IPS-18c (cell line): ENCODE results near the gene DCAF6.
"Not testable (repeated sequence)": the region's sequence is repeated elsewhere in the genome, so short reads cannot be mapped to it uniquely, and the experiment has no call there.

Experiments
- H3K4me3 ChIP-seq: 2 replicates; pipeline ENCODE4 v1.7.0; 2013; ENCODE audit warnings: low read depth, mild to moderate bottlenecking, low read length, moderate library complexity; ENCODE audit not compliant: insufficient read depth
- H3K9me3 ChIP-seq: one replicate; pipeline ENCODE4 v1.6.1; 2013; ENCODE audit warnings: mild to moderate bottlenecking, low read length, moderate library complexity; ENCODE audit not compliant: control insufficient read depth, insufficient read depth

Gene DCAF6

DNA sequence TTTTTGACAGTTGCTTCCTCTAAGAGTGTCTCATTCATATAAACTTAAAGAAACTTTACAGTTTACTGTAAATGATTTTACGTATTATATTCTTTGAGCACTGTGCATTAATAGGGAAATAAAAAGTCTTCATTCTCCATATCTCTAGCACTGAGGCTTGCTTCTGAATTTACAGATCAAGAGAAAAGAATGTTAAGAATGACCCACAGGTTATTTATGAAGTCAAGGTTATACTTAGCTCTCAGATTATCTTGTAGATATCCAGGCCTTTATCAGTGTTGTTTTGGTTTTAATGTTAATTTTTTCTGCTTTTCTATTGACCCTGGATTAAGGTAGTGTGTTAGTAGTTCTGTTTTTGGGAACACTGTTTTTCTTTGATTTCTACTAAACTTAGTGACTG, 108.8 kb downstream of the DCAF6 start:
- Histone ChIP-seq H3K9me3 (no peaks in the 10 kb centered on the region), H3K4me3 (no peak overlapping the region)

DNA sequence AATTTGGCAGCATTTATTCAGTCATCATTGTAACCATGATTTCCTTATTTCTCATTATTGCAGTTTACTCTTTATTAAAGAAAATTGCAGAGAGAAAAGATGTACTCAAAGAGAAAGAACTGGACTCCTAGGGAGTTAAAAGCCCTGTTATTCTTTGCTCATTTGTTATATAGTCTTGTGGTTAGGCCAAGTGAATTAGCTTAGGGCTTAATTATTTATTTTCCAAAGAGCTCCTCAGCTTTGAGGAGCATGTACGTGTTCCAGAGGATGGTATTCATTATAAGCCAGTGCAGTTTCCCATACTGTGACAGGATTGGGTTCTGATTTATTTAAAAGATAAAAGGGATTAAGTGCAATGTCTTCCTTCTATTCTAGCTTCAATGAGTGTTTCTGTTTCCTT, 113.8 kb downstream of the DCAF6 start:
- H3K9me3 ChIP-seq = no peaks in the 10 kb centered on the region
- no peak overlapping the region for H3K4me3 ChIP-seq

DNA sequence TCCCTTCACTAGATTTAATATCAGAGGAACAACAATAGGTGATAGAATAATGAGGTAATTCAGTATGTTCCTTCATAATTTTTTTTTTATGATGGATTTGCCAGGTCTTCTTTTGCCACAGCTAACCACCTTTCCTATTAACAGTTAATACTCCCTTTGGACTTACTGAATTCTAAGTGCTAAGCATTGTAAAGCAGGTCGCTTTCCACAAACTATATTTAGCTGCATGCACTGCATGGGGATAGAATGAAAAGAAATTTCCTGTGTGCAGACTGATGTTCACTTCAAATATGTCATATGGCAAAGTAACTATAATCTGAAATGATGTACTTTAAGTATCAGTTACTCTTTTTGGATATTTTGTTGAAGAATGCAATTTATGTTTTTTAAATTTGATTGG, 114.4 kb downstream of the DCAF6 start:
- Histone ChIP-seq H3K9me3 (no peaks in the 10 kb centered on the region), H3K4me3 (no peak overlapping the region)

DNA sequence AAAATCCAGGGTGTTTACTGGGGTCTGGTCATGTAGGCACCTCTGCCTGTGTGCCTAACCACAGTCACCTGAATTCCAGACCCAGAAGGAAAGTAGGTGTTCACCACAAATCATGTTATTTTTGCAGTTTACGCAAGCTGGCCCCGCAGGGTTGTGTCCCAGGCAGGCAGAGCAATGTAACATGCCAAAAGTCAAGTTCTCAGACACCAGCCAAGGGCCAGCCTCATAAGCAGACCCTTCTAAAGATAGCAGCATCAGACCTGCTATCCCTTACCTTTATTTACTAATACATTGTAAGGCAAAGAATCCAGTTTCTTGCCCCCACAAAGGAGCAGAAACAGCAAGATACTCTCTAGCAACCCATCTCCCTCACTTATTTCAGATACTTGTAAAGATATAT, 117.2 kb downstream of the DCAF6 start:
- no peaks in the 10 kb centered on the region for H3K9me3 ChIP-seq
- no peak overlapping the region for H3K4me3 ChIP-seq

DNA sequence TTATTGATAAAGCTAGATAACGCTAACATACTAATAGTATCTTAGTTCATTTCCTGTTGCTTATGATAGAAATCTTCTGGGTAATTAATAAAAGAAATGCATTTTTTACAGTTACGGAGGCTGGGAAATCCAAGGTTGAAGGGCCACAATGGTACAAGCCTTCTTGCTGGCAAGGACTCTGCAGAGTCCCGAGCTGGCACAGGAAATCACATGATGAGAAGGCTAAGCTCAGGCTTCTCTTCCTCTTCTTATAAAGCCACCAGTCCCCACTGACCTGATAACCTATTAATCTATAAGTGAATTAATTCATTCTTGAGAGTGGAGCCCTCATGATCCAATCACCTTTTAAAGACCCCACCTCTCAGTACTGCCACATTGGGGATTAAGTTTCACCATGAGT, 117.6 kb downstream of the DCAF6 start:
- Histone ChIP-seq H3K4me3 (no peak overlapping the region), H3K9me3 (no peaks in the 10 kb centered on the region)

DNA sequence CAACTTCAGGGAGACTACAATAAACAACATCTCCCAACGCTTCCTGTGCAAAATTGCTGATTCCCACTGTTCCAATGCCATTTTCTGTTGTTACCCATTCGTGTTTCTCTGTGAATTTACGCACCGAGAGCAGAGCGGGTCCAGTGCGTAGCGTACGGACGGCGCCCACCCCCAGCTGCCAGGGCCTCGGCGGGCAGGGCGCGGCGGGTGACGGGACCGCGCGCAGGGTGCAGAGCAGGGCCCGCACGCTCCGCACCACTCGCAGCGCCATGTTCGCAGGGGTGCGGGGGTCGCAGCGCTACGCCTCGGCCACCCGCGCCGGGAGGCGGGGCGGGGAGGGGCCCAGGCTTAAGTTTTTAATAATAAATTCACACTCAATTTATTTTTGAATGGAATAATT, 119.7 kb downstream of the DCAF6 start:
- not testable (repeated sequence) for H3K9me3 ChIP-seq, H3K4me3 ChIP-seq

DNA sequence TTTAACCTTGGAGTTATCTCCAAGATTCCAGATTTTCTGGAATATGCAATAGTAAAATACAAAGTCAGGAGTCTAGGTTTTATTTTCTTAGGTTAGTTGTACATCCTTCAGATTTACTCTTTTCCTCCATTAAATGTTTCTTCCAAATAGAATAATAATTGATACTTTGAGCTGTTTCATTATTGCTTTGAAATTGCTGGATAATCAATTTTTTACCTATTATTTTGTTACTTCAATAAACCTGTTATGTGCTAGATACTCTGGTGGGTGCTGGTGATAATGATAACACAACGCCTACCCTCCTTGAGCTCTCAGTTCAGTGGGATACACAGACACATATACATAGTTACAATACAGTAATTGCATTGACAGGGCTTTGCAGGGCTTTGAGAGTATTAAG, 120.9 kb downstream of the DCAF6 start:
- Histone ChIP-seq H3K4me3 (no peak overlapping the region), H3K9me3 (no peaks in the 10 kb centered on the region)

DNA sequence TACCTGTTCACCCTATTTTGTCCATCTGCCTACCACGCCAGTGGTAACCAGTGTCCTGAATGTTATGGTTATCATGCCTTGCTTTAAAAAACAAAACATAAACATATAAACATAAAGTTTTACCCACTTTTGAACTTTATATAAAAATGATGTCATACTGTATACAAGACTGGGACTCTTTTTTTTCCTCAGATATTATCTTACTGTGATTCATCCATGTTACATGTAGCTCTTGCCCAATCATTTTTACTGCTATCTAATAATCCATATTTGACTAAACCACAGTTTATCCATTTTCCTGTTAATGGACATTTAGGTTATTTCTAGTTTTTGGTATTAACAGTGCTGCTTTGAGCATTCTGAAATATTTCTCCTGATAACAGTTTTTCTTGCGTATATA, 121.4 kb downstream of the DCAF6 start:
- H3K9me3 ChIP-seq = no peaks in the 10 kb centered on the region
- H3K4me3 ChIP-seq = no peak overlapping the region

DNA sequence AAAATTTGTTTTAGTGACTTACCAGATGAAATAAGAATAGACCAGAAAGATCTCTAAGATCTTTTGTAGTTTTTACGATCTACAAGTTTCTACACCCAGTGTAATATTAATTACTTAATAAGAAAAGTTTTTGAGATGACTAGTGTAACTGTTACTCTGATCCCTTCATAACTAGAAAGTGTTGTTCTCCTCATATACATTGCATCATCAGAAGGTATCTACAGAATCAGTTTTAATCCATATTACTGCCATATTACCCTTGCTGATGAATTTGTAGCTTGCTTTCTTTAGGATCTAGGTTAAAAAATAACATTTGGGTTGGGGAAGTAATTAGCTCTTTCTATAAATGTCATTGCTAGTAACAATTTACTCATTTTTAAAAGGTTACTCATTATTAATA, 127.7 kb downstream of the DCAF6 start:
- Histone ChIP-seq H3K4me3 (no peak overlapping the region), H3K9me3 (no peaks in the 10 kb centered on the region)

DNA sequence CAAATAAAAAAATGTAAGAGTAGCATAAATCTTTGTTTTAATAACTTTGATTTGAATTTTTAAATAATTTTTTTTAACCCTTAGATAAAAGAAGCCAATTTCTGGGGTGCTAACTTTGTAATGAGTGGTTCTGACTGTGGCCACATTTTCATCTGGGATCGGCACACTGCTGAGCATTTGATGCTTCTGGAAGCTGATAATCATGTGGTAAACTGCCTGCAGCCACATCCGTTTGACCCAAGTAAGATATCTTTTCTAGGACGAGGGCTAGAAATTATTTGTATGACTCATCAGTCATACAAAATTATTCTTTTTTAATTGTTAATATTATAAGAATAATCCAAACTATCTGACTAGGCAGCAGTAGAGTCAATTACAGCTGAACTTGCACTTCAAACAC, 129.0 kb downstream of the DCAF6 start:
- Histone ChIP-seq H3K4me3 (no peak overlapping the region), H3K9me3 (no peaks in the 10 kb centered on the region)

DNA sequence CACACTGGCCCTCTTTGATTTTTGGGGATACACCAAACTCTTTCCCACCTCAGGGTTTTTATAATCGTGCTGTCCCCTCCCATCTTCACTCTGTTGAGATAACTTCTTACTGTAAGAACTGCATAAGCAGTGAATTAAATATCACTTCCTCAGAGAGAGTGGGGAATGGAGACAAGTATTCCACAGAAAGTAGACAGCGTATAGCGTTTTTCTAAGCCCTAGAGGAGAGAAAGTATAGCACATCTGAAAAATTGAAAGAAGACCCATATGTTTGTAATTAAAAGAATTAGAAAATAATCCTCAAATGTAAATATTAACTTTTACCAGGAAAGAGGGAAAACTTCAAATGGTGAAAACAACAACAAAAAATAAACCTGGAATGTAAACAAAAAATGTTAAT, 132.9 kb downstream of the DCAF6 start:
- Histone ChIP-seq H3K9me3 (no peaks in the 10 kb centered on the region), H3K4me3 (no peak overlapping the region)

DNA sequence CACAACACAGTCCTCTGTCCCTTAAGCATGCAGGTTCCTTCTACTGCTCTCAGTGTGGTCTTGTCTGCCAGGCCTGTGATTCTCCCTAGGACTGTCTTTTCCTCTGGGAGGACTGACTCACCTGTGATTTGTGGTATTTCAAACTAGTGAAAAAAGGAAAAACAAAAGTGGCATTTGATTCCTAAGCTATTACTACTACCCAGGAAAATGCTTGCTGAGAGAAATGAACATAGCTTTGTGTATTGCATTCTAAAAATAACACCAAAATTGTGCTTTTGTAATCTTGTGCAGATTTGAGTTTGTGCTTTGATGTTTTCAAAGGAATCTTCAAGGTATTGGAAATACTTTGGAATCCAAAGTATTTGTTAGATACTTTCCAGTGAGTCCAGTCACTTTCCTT, 143.3 kb downstream of the DCAF6 start:
- no peaks in the 10 kb centered on the region for H3K9me3 ChIP-seq

DNA sequence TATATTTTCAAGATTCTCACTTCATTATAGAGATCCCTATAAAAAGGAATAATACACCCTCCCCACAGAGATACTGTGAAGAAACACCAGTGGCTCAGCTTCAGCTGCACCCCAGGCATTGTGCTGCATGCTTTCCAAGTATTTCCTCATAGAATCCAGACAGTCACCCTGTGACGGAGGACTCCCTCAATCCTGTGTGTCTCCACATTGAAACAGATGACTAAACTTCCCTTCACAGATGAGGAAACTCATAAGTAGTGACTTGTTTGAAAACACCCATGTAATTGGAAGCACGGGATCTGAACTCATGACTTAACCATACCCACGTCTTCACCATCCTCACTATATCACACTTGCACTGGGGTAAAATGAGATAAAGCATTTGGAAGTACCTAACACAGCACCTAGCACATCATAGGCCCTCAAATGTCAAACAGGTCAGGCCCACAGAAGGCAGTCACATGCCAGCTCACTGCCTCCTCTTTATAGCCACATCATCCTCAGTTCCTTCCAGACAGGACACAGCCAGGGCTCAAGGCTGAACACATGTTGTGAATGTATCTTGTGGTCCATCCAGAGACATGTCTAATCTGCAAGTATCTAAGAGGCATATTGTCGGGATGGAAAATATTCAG, 145.0 kb downstream of the DCAF6 start:
- no peaks in the 10 kb centered on the region for H3K9me3 ChIP-seq
- H3K4me3 ChIP-seq = no peak overlapping the region

More for the DNA sequence above, 143.3 kb downstream of the DCAF6 start:
- no peak overlapping the region for H3K4me3 ChIP-seq

DNA sequence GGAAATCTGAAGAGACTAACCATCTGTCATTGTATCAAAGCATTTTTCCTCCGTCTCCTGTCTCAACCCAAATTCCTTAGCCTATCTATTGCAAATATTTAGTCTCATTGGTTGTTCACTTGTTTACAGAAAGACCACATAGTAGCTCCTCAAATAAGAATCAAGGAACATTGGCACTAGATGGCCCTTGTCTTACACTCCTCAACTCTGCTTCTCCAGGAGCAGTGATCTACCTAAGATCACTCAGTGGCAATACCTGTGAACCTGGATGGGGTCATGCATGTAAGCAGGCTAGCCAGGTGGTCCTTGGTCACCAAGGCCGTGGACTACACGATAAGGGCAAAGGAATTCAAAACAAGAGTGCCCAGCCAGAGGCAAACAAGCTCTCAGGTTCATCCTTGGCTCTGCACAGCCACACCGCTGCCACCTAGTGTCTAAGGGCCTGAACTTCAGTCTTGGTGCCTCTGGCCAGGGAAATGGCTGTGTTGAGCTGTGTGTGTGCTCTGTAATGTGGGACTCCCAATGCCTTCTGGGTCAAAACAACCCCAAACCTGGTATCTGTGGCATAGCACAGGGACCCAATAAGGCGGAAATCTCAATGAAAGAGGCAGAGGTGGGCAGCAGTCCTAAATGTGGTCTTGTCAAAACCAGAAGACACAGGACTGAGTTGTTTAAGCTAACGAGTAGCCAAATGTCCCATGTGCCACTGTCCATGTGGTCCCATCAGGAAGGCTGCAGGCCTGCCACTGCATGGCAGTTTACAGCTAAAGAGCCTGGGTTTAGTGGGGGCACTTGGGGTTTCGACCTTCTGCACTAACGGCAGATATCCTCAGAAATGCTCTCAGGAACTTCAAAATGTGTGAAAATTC, 145.8 kb downstream of the DCAF6 start:
- H3K4me3 ChIP-seq = no peak overlapping the region
- H3K9me3 ChIP-seq = no peaks in the 10 kb centered on the region

DNA sequence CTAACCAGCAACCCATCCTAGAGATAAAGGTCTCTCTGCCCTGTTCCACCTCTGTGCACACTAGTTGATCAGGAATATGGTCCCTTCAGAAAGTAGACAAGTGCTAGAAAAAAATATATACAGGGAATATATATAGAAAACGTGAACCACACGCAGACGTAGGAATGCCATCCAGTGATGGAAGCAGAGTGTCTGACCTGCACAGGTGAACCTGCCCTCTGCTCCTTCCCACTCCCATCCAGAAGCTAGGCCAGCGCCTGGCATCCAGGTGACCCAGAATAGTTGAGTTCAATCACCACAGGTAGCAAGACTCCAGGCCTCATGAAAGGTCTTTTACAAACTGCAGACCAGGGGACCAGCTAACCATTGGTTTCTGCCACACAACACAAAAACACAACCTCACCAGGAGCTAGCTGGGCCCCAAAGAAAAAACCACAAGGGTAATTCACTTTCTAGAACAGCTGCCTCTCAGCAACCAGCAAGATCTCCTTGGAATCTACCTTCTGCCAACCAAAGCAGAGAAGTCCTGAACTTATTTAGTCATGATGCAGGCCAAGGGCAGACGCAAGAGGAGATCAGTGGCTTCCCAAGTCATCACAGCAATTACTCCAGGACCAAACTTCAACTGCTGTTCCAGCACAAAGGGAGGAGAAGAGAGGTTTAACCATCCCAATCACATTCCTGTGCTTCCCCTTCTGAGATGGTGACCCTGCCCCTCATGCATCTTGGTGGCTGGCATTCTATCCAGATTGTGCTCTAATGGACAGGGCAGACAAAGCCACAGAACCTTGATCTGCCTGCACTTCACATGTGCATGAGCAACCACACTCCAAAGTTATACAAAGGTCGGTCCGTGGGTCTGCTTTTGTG, 147.2 kb downstream of the DCAF6 start:
- no peaks in the 10 kb centered on the region for H3K9me3 ChIP-seq
- H3K4me3 ChIP-seq = no peak overlapping the region

DNA sequence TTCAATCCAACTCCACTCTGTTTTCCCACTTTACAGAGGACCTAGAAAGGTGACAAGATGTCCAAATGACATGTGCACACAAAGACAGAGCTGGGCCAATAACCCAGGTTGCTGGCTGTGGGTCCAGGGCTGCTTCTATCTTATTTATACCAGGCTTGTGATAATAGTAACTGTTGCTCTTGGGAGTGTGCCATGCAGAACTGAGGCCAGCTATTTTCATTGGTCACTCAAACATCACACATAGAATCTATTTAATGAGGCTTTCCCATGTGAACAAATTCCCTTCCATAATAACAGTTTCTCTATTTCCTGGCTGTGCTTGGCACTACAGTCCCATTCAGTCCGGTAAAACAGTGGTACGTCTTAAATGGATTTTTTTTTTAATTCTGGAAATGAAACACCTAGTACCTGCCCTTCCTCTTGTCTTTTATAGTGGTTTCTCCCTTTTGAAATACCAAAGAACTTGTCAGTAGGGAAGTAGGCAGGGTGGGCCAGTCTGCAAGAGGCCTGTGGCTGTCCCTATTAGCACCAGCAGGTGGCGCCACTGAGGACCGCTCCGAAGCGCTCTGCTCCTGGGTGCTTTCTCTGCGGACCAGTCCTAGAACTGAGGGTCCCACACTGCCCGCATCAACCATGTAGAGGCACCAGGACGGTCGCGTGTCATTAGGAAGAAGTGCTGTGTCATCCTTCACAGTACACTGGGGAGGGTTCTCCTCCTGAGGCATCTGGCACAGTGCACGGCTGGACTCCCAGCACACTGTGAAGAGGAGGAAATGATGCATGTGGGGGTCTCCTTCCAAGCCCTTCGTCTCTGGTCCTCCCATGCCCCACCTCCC, 148.1 kb downstream of the DCAF6 start:
- Histone ChIP-seq H3K4me3 (no peak overlapping the region), H3K9me3 (no peaks in the 10 kb centered on the region)

DNA sequence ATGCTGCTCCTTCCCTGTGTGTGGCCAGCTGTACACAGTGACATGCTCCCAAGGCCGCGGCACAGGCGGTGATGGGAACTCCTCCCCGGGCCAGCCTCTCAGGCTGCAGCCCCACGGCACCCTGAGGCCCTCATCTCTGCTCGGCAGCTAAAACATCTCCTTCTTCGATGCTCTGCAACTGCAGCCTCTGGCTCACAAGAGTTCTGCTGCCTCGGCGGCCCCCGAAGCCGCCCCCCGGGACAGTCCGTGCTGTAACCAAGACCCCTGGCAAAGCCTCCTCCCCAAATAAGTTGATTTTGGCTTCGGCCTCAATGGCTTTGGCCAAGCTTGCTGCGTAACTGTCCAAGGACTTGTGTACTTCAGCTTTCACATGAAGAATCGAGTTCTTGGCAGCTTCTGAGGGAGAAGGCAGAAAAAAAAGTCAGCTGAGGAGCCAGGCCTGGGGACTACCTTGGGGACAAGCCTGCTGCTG, 149.0 kb downstream of the DCAF6 start:
- Histone ChIP-seq H3K9me3 (no peaks in the 10 kb centered on the region), H3K4me3 (no peak overlapping the region)
